ENCODE results near the gene MFSD11. TPM values are rescaled to one million over a fixed set of nuclear protein-coding genes. Genes with fewer than 3 reads are reported as not detected.
"Not testable (repeated sequence)": the region's sequence is repeated elsewhere in the genome, so short reads cannot be mapped to it uniquely, and the experiment has no call there.

Gene MFSD11
- total RNA-seq, 4 donors from 2014 or later = 7.6 to 41.3 (median 25.7) TPM

DNA sequence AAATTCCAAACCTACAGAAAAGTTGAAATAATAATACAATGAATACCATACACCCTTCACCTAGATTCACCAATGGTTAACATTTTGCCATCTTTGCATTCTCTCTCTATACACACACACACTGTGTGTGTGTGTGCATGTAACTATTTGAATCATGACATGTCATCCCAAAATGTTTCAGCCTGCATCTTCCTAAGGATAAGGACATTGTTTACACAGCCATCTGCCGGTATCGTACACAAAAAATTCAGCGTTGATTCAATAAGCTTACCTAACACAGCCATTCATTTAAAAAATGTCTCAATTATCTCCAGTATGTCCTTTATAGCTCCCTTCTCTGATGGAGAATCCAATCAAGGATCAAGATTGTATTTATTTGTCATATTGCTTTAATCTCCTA lies 31.1 kb upstream of the MFSD11 start:
- no peak overlapping the region for H3K4me3 ChIP-seq
- in situ Hi-C loops (cut with MboI; ENCODE audit: low pct_ligation_motif_present in 1 of 4, low pct_unique_long_range_greater_than_20kb in 1 of 4, low sequenced_read_pairs in 3 of 4) (loop anchor here in 1 of 4 donors (25.0 kb wide), 1 partner anchor 170 kb away; the partner anchor contains the start of genes CYGB and PRCD), intact Hi-C loops (cut with DNase I; ENCODE audit: low total_unique reads) (no loop called here)
- peaks cover 8 to 43% (median 26%) of the 10 kb centered on the region in 4 donors for H3K4me1 ChIP-seq
- H3K36me3 ChIP-seq = no peaks in the 10 kb centered on the region
- H3K27me3 ChIP-seq = no peaks in the 10 kb centered on the region
- H3K9me3 ChIP-seq = no peaks in the 10 kb centered on the region
- 69 to 82% methylated on average over 3 of the region's 3 CpGs for WGBS, 2 donors (ENCODE audit: low coverage in 1 of 2)
- DNase-seq = no peak
- TF ChIP-seq POLR2A (IDR thresholded peaks at IDR 0.05) = no peak
- TF ChIP-seq EP300 (IDR thresholded peaks at IDR 0.05; ENCODE audit: low read depth) = no peak
- TF ChIP-seq, protein P1, sequence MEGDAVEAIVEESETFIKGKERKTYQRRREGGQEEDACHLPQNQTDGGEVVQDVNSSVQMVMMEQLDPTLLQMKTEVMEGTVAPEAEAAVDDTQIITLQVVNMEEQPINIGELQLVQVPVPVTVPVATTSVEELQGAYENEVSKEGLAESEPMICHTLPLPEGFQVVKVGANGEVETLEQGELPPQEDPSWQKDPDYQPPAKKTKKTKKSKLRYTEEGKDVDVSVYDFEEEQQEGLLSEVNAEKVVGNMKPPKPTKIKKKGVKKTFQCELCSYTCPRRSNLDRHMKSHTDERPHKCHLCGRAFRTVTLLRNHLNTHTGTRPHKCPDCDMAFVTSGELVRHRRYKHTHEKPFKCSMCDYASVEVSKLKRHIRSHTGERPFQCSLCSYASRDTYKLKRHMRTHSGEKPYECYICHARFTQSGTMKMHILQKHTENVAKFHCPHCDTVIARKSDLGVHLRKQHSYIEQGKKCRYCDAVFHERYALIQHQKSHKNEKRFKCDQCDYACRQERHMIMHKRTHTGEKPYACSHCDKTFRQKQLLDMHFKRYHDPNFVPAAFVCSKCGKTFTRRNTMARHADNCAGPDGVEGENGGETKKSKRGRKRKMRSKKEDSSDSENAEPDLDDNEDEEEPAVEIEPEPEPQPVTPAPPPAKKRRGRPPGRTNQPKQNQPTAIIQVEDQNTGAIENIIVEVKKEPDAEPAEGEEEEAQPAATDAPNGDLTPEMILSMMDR (IDR thresholded peaks at IDR 0.05) = no peak
- no peak for TF ChIP-seq POLR2AphosphoS5 (IDR thresholded peaks at IDR 0.05)
- H3K27ac ChIP-seq = peak overlapping the region in 3 of 4 donors; percentile 87 to 97 (median 89)

DNA sequence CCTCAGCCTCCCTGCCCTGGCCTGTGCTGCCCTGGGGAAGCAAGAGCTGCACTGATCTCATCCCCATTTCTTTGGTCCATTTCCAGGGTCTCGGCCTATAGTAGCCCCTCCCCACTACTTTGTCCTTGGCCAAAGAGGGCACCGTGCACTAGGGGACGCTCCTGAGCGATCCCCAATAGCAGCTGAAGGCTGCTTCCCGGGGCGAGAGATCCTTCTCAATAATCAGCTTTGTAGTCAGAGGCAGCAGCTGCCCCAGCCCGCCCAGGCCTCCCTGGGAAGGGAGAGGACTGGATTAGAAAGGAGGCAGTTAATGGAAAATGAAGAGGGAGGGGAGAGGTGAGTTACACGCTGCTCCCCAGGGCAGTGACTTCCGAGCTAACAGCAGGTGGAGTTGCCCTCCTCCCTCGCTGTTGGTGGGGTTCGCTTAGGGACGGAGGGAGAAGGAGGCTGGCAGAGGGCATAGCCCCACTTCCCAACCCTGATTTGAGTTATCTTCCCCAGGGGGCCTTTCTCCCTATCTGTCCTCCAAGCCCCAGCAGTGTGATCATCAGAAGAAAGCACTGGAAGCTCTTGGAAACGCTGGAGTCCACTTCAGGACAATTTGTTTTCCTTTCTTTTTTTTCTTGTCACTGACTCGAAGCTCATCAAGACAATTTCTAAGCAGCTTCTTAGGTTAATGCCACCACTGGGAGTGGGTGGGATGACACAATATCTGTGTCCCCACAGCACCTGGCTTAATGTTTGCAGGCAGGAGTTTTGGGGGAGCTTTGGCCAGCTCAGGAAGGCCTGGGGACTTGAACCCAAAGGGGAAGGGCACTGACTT lies 29.7 kb upstream of the MFSD11 start:
- DNase-seq = no peak
- intact Hi-C loops (cut with DNase I; ENCODE audit: low total_unique reads) (no loop called here), in situ Hi-C loops (cut with MboI; ENCODE audit: low pct_ligation_motif_present in 1 of 4, low pct_unique_long_range_greater_than_20kb in 1 of 4, low sequenced_read_pairs in 3 of 4) (loop anchor here in 1 of 4 donors (25.0 kb wide), 1 partner anchor 171 kb away; the partner anchor contains the start of genes CYGB and PRCD)
- no peak overlapping the region for H3K4me3 ChIP-seq
- H3K36me3 ChIP-seq = peaks cover 0 to 3% (median 0%) of the 10 kb centered on the region in 4 donors
- H3K4me1 ChIP-seq = peaks cover 9 to 33% (median 24%) of the 10 kb centered on the region in 4 donors
- no peaks in the 10 kb centered on the region for H3K9me3 ChIP-seq
- peak overlapping the region; percentile 82 to 97 (median 88) for H3K27ac ChIP-seq
- WGBS, 2 donors (ENCODE audit: low coverage in 1 of 2) = 72 to 77% methylated on average over 7 to 14 of the region's 14 CpGs
- no peaks in the 10 kb centered on the region for H3K27me3 ChIP-seq
- TF ChIP-seq, protein P1 (IDR thresholded peaks at IDR 0.05) = peak in 1 of 5 experiments; percentile 14
- TF ChIP-seq EP300 (IDR thresholded peaks at IDR 0.05; ENCODE audit: low read depth) = no peak

DNA sequence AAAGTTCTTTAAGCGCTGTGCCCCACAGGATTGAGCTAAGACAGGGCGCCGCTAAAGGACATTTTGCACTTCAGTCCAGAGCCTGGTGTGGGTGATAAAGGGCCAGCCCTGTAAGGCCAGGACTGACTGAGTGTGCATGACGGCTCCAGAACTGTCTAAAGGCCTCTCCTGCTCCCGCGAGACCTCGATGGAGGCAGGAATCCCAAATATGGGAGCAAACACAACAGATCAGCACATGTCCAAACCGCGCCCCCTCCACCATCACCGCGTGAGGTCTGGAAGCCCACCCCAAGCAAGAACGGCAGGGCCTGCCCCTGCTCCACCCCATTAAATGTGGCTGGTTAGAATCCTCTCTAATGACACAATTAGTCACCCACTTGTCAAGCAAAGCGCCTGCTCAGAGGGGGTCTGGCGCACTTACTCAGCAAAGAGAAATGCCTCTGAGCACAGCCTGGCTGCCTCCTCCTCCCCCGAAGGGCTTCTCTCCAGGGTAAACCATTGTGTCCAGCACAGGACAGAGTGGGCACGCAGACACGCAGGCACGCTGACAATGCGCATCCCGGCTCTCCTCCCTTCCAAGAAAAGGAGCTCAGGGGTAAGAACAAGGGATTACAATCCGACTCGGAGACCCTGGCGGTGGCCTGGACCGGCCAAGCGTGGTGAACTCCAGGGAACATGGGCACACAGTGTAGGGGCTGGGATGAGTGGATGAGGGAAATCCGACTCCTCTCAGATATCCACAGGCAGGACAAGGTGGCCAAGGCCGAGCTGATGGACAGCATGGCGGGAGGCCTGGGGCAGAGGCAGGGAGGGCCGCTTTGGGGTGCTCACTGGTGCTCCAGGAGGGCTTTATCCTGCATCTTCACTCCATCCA lies 28.6 kb upstream of the MFSD11 start:
- intact Hi-C loops (cut with DNase I; ENCODE audit: low total_unique reads) = no loop called here
- Histone ChIP-seq H3K36me3 (peaks cover 0 to 14% (median 0%) of the 10 kb centered on the region in 4 donors), H3K4me3 (peak overlapping the region; percentile 42 to 91 (median 57)), H3K27ac (peak overlapping the region; percentile 82 to 97 (median 88)), H3K9me3 (no peaks in the 10 kb centered on the region), H3K27me3 (no peaks in the 10 kb centered on the region), H3K4me1 (peaks cover 9 to 30% (median 24%) of the 10 kb centered on the region in 4 donors)
- DNase-seq = peak; percentile 72
- 66 to 100% methylated on average over 4 to 29 of the region's 29 CpGs for WGBS, 2 donors (ENCODE audit: low coverage in 1 of 2)
- in situ Hi-C loops (cut with MboI; ENCODE audit: low pct_ligation_motif_present in 1 of 4, low pct_unique_long_range_greater_than_20kb in 1 of 4, low sequenced_read_pairs in 3 of 4) = loop anchor here in 1 of 4 donors (25.0 kb wide), 1 partner anchor 172 kb away; the partner anchor contains the start of genes CYGB and PRCD
- TF ChIP-seq EP300 (IDR thresholded peaks at IDR 0.05; ENCODE audit: low read depth) = peak; percentile 7
- TF ChIP-seq, protein P1 (IDR thresholded peaks at IDR 0.05) = no peak
- peak; percentile 69 for TF ChIP-seq POLR2A (IDR thresholded peaks at IDR 0.05)
- peak; percentile 74 to 78 (median 78) for TF ChIP-seq POLR2AphosphoS5 (IDR thresholded peaks at IDR 0.05)

DNA sequence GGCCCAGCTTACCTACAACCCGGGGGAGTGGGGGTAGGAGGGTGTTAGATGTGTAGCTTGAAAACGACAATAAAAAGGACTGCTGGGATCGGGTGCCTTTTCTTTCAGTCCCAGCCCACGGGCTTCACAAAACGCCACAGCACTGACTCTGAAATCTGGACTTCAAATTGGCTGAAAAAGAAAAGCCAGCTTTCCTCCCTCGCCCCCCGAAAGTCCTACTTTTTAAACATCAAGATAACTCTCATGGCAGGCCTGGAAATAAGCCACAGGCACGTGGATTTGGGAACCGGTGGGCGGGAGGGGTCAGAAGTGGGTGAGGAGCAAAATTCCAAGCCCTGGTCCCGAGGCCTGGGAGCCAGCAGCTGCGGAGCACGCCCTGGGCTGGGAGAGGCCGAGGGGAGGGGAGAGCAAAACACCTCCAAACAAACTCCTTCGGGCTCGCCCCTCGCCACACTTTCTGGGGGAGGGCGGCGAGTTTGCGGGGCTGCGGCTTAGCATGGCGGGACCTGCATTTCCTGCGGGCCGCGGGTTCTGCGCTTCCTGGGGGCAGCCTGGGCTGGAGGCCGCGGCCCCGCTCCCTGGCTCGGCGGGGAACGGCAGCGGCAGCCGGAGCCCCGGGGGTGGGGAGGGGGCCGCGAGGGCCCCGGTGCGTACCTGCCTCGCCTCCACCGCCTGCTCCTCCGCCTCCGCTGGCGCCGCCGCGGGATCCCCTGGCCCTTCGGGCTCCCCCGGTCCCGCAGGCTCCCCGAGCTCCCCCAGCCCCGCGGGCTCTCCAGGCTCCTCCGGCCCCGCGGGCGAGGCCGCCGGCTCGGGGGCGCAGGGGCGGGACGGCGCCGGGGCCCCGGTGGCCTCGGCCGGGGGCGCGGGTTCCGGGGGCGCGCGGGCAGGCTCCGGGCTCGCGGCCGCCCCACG lies 27.7 kb upstream of the MFSD11 start:
- WGBS, 2 donors (ENCODE audit: low coverage in 1 of 2) = 9% methylated on average over 25 of the region's 79 CpGs; no CpG with 5 or more reads in 1 of the 2 donors
- H3K9me3 ChIP-seq; DNase-seq; intact Hi-C loops (cut with DNase I; ENCODE audit: low total_unique reads); H3K27me3 ChIP-seq: not testable (repeated sequence)
- H3K27ac ChIP-seq = peak overlapping the region; percentile 82 to 97 (median 88)
- H3K36me3 ChIP-seq = peaks cover 0 to 14% (median 0%) of the 10 kb centered on the region in 4 donors
- in situ Hi-C loops (cut with MboI; ENCODE audit: low pct_ligation_motif_present in 1 of 4, low pct_unique_long_range_greater_than_20kb in 1 of 4, low sequenced_read_pairs in 3 of 4) = loop anchor here in 1 of 4 donors (25.0 kb wide), 1 partner anchor 173 kb away; the partner anchor contains the start of genes CYGB and PRCD
- H3K4me1 ChIP-seq = peaks cover 10 to 38% (median 22%) of the 10 kb centered on the region in 4 donors
- H3K4me3 ChIP-seq = peak overlapping the region; percentile 42 to 91 (median 57)
